ENCODE data around the gene EXOC2.

GRCh38 chr6:680251-680650 is 12.7 kb downstream of the EXOC2 start:
- no peak for TF ChIP-seq CTCF (IDR thresholded peaks at IDR 0.05 in 8 of 11, conservative IDR thresholded peaks at IDR 0.05 in 3 of 11)
- TF ChIP-seq POLR2A (IDR thresholded peaks at IDR 0.05): no peak

Data from spleen (tissue), 7 donors.